H1 (cell line): ENCODE results near the gene LAMC1. TPM values are rescaled to one million over a fixed set of nuclear protein-coding genes. Genes with fewer than 3 reads are reported as not detected.

Source experiments
- CREB1 ChIP-seq: IDR thresholded peaks from 2 replicates; pipeline ENCODE4 v1.6.1; 2012; ENCODE audit warnings: inconsistent platforms
- CTCF ChIP-seq, 3 experiments: IDR thresholded peaks; 1 replicate in 2 of 3; 2 replicates in 1 of 3; pipeline versions ENCODE4 v1.5.1 to v1.6.1; 2011; ENCODE audit warnings: low read length in 3 of 3, mild to moderate bottlenecking in 3 of 3, inconsistent platforms in 2 of 3, low read depth in 1 of 3, moderate library complexity in 1 of 3; ENCODE audit not compliant: insufficient read depth in 1 of 3; ENCODE audit errors: control extremely low read depth in 1 of 3
- HDAC2 ChIP-seq, 2 experiments: fragments of 300-600 bp in 1 of 2; sonication (generic) in 1 of 2; IDR thresholded peaks; 2 replicates each; pipeline ENCODE4 v1.6.1; 2011 to 2012; ENCODE audit warnings: low read depth in 2 of 2, low read length in 2 of 2, mild to moderate bottlenecking in 2 of 2, moderate library complexity in 2 of 2, borderline replicate concordance in 1 of 2, inconsistent platforms in 1 of 2
- KDM1A ChIP-seq: fragments of 200-600, 300-600 bp; sonication (generic); IDR thresholded peaks from 2 replicates; pipeline ENCODE4 v1.7.1; 2016; ENCODE audit warnings: mild to moderate bottlenecking, low read length, borderline replicate concordance
- POLR2A ChIP-seq, 2 experiments: IDR thresholded peaks; 1 replicate in 1 of 2; 2 replicates in 1 of 2; pipeline ENCODE4 v1.6.1; 2011; ENCODE audit warnings: low read depth in 2 of 2, low read length in 2 of 2, mild to moderate bottlenecking in 2 of 2; ENCODE audit errors: control extremely low read depth in 1 of 2
- polyA plus RNA-seq, 7 experiments: library from polyadenylated mRNA; depleted of rRNA in 3 of 7; stranded (reverse) in 5 of 7; unstranded in 2 of 7; fragments of >200 nt in 5 of 7; fragments of 200-250 nt in 2 of 7; gene quantifications; 1 replicate in 5 of 7; 2 replicates in 1 of 7; 4 replicates in 1 of 7; pipeline versions ENCODE4 v1.2.1 to v1.2.3, GENCODE V29; 2011 to 2013; ENCODE audit warnings: missing spikeins in 2 of 7, mixed read lengths in 2 of 7
- total RNA-seq: library from RNA; stranded (reverse); fragmentation: NEBNext Ultra II Directional; extraction: Animal tissue kit (Norgen Biotek cat#: 25700); gene quantifications from 2 replicates; pipeline ENCODE4 v1.2.1, GENCODE V29; 2021

LAMC1 gene
- total and polyA plus RNA-seq, 2 of the 8 experiments (the other 6 are each of a cell fraction or from before 2014, with no cell fraction given): 47.6 to 90.3 TPM

- no peak for TF ChIP-seq CTCF (IDR thresholded peaks at IDR 0.05; ENCODE audit: control extremely low read depth in 1 of 3, insufficient read depth in 1 of 3, low read depth in 1 of 3, low read length in 3 of 3)
- no peak for TF ChIP-seq HDAC2 (IDR thresholded peaks at IDR 0.05; ENCODE audit: borderline replicate concordance in 1 of 2, low read depth in 2 of 2, low read length in 2 of 2)
- no peak for TF ChIP-seq KDM1A
- no peak for TF ChIP-seq POLR2A (IDR thresholded peaks at IDR 0.05; ENCODE audit: control extremely low read depth in 1 of 2, low read depth in 2 of 2, low read length in 2 of 2)
- no peak for TF ChIP-seq CREB1
- TF ChIP-seq, all 59 proteins: peak for 0
Measured at GRCh38 chr1:183106746-183107145, 83.5 kb downstream of the LAMC1 start (continued).
